Naive thymus-derived CD4-positive, alpha-beta T cell (primary cell): ENCODE data around the gene MESD. TPM values are rescaled to one million over a fixed set of nuclear protein-coding genes. Genes with fewer than 3 reads are reported as not detected.

Source experiments
- ATAC-seq: fragments of 150-1000 bp; cut with Tn5 transposase; 2 replicates; pipeline ENCODE4 v1.10.0; 2021; ENCODE audit warnings: mild to moderate bottlenecking, moderate library complexity
- CTCF ChIA-PET: fragments of 350-600 bp; sonication (Branson Sonifier 250); formaldehyde crosslinking; loops from one replicate; lab custom pipeline; 2021; ENCODE audit warnings: antibody characterized with exemption; lab: Charles Lee
- POLR2A ChIA-PET: fragments of 350-600 bp; sonication (Branson Sonifier 250); formaldehyde crosslinking; loops from one replicate; lab custom pipeline; 2021; ENCODE audit warnings: antibody characterized with exemption, inconsistent platforms; lab: Charles Lee
- DNase-seq, 9 donors: peaks; one replicate each; pipeline versions ENCODE4 v3.0.0 to v3.0.0-alpha.2; 2020 to 2022; ENCODE audit warnings: mixed read lengths in 1 of 9
- H3K27ac ChIP-seq: one replicate; pipeline ENCODE4 v1.7.0; 2013; ENCODE audit warnings: mild to moderate bottlenecking, low read depth, low read length, moderate library complexity
- H3K27me3 ChIP-seq, 2 donors: one replicate each; pipeline ENCODE4 v1.7.0; 2013; ENCODE audit warnings: low read length in 2 of 2, mild to moderate bottlenecking in 2 of 2, moderate library complexity in 2 of 2; ENCODE audit not compliant: control insufficient read depth in 2 of 2, insufficient read depth in 2 of 2
- H3K36me3 ChIP-seq, 3 experiments: 1 replicate in 2 of 3; 2 replicates in 1 of 3; pipeline ENCODE4 v1.7.0; 2013; ENCODE audit warnings: low read length in 3 of 3, mild to moderate bottlenecking in 3 of 3, moderate library complexity in 1 of 3; ENCODE audit not compliant: insufficient read depth in 3 of 3, control insufficient read depth in 2 of 3
- H3K4me1 ChIP-seq, 2 donors: one replicate each; pipeline ENCODE4 v1.7.0; 2013; ENCODE audit warnings: low read length in 2 of 2, mild to moderate bottlenecking in 2 of 2, moderate library complexity in 1 of 2; ENCODE audit not compliant: control insufficient read depth in 2 of 2, insufficient read depth in 2 of 2
- H3K4me3 ChIP-seq: 2 replicates; pipeline ENCODE4 v1.7.0; 2013; ENCODE audit warnings: mild to moderate bottlenecking, low read length
- H3K9me3 ChIP-seq, 3 experiments: 1 replicate in 2 of 3; 2 replicates in 1 of 3; pipeline ENCODE4 v1.7.0; 2013; ENCODE audit warnings: low read length in 3 of 3; ENCODE audit not compliant: control insufficient read depth in 2 of 3
- H3K27ac Mint-ChIP-seq, 9 donors: one replicate each; pipeline ENCODE4 v1.8.0; 2020 to 2022; ENCODE audit warnings: mixed read lengths in 9 of 9, mild to moderate bottlenecking in 8 of 9, moderate library complexity in 5 of 9, inconsistent platforms in 2 of 9
- H3K27me3 Mint-ChIP-seq, 5 donors: one replicate each; pipeline ENCODE4 v1.8.0; 2021 to 2022; ENCODE audit warnings: mixed read lengths in 5 of 5, mild to moderate bottlenecking in 1 of 5
- H3K36me3 Mint-ChIP-seq, 5 donors: one replicate each; pipeline ENCODE4 v1.8.0; 2020 to 2022; ENCODE audit warnings: mixed read lengths in 5 of 5, mild to moderate bottlenecking in 3 of 5, inconsistent platforms in 1 of 5
- H3K4me1 Mint-ChIP-seq, 7 donors: one replicate each; pipeline ENCODE4 v1.8.0; 2020 to 2022; ENCODE audit warnings: mixed read lengths in 7 of 7, mild to moderate bottlenecking in 3 of 7, inconsistent platforms in 1 of 7
- H3K4me3 Mint-ChIP-seq, 10 donors: one replicate each; pipeline ENCODE4 v1.8.0; 2020 to 2022; ENCODE audit warnings: mild to moderate bottlenecking in 10 of 10, mixed read lengths in 10 of 10, moderate library complexity in 6 of 10, inconsistent platforms in 2 of 10
- H3K9me3 Mint-ChIP-seq, 11 donors: one replicate each; pipeline ENCODE4 v1.8.0; 2020 to 2022; ENCODE audit warnings: mixed read lengths in 11 of 11, mild to moderate bottlenecking in 4 of 11, inconsistent platforms in 1 of 11, moderate library complexity in 1 of 11
- intact Hi-C, 2 donors: fragments of 100-400 bp; cut with micrococcal nuclease; formaldehyde crosslinking; loops; one replicate each; pipeline ENCODE4 v1.15.1; 2023
- polyA plus RNA-seq, 2 donors: library from polyadenylated mRNA; unstranded; fragments of 300-500 nt; fragmentation: Illumina TruSeq; gene quantifications; one replicate each; pipeline ENCODE4 v1.2.3, GENCODE V29; 2021
- total RNA-seq, 6 experiments: library from RNA in 5 of 6; stranded (reverse) in 5 of 6; gene quantifications; 1 replicate in 5 of 6; 2 replicates in 1 of 6; pipeline ENCODE4 v1.2.3 and lab custom pipeline; 2021 to 2026

The MESD gene
- total and polyA plus RNA-seq, 7 experiments from 2014 or later = 17.1 to 42.5 (median 29.3) TPM

DNA sequence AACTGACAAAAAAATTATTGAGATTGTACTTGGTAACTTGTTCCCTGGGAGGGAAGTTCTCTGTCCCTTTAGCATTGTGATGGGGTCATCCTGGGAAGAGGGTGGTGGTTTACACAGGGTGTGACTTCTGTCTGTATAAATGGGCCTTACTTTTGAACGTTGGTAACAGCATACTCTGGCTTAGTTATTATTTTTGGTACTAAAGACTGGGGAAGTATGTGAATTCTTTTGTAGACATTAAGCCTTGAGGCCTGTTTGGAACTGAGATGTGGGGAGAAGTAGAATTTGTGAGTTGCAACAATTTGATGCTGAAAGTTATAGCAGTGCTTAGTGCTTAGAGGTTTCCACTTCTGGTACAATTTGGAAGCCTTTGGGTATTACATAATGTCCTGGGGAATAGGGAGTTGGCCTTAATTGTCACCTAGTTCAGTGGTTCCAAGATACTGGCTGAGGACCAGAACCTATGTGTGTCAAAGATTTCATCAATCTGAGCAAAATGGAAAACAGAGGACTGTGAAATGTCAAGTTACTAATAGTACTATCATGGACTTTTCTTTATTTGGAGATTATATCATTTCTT, 27.0 kb upstream of the MESD start:
- no peaks in the 10 kb centered on the region for H3K27me3 ChIP-seq
- no peak overlapping the region for H3K27ac Mint-ChIP-seq
- ChIA-PET CTCF (no interaction called here), POLR2A (interaction anchor here (0.6 kb wide), 1 partner anchor 118 kb away, joined by 6 read pairs; no protein-coding TSS in a partner anchor)
- peaks cover 0 to 15% (median 7%) of the 10 kb centered on the region in 5 donors for H3K36me3 Mint-ChIP-seq
- DNase-seq (no peak), ATAC-seq (no peak)
- no peaks in the 10 kb centered on the region for H3K27me3 Mint-ChIP-seq
- H3K27ac ChIP-seq = no peak overlapping the region
- H3K9me3 ChIP-seq = no peaks in the 10 kb centered on the region
- no peak overlapping the region for H3K4me3 ChIP-seq
- intact Hi-C loops = no loop called here
- H3K36me3 ChIP-seq = no peaks in the 10 kb centered on the region
- no peaks in the 10 kb centered on the region for H3K9me3 Mint-ChIP-seq
- no peak overlapping the region for H3K4me3 Mint-ChIP-seq
- H3K4me1 ChIP-seq = no peaks in the 10 kb centered on the region
- peaks cover 0 to 10% (median 5%) of the 10 kb centered on the region in 7 donors for H3K4me1 Mint-ChIP-seq

DNA sequence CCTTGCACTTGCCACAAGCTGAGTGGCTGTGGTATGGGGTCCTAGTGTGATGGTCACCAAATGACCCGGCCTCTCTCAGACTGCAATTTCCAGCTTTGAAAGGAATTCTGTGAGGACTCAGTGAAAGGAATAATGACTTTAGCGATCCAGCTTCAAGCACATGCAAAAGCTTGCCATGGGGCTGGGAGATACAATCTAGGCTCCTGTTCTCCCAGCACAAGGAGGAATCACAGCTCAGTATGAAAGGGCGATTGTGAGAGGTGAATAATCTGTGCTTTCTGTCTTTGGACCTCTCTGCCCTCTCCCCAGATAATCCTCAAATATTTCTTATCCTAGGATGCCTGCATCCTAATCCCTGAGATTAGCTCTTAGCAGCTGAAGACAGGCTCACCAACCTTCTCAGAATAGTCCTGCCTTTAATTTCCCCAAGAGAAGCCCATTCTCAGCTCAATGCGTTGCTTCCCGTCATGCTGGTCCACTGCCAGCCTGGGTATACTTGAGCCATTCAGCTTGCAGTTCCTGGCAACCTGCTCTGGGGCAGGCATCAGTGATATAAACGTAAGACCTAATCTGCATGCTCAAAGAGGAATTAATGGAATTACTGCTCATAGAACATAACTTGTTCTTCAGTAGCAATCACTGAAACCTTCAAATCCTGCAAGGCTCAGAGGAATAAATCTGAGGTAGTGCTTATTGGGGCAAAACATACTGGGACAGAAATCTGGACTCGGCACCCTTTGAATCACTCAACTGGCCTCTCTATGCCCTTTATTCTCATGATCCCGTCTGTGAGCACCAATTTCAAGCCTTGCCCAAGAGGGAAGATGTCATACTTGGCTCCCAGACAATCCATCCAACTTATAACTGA, 26.2 kb upstream of the MESD start:
- Histone ChIP-seq H3K4me3 (no peak overlapping the region), H3K27me3 (no peaks in the 10 kb centered on the region), H3K9me3 (no peaks in the 10 kb centered on the region), H3K36me3 (no peaks in the 10 kb centered on the region), H3K27ac (no peak overlapping the region), H3K4me1 (no peaks in the 10 kb centered on the region)
- ChIA-PET CTCF (no interaction called here), POLR2A (no interaction called here)
- ATAC-seq (no peak), DNase-seq (no peak)
- Mint-ChIP-seq H3K4me1 (peaks cover 0 to 11% (median 5%) of the 10 kb centered on the region in 7 donors), H3K9me3 (no peaks in the 10 kb centered on the region), H3K27me3 (no peaks in the 10 kb centered on the region), H3K36me3 (peaks cover 0 to 12% (median 7%) of the 10 kb centered on the region in 5 donors), H3K4me3 (no peak overlapping the region), H3K27ac (no peak overlapping the region)
- intact Hi-C loops = no loop called here

- intact Hi-C loops = no loop called here
- ATAC-seq (no peak), DNase-seq (no peak)
- Mint-ChIP-seq H3K36me3 (peaks cover 0 to 12% (median 7%) of the 10 kb centered on the region in 5 donors), H3K4me1 (peaks cover 0 to 16% (median 12%) of the 10 kb centered on the region in 7 donors), H3K9me3 (no peaks in the 10 kb centered on the region), H3K27ac (no peak overlapping the region), H3K4me3 (no peak overlapping the region), H3K27me3 (no peaks in the 10 kb centered on the region)
- no peaks in the 10 kb centered on the region for H3K36me3 ChIP-seq
- ChIA-PET CTCF (no interaction called here), POLR2A (interaction anchor here (0.8 to 1.0 kb wide), 2 partner anchors 14 to 57 kb away, joined by 3 read pairs; partner anchors contain the start of gene TLNRD1)
- H3K9me3 ChIP-seq = no peaks in the 10 kb centered on the region
- no peak overlapping the region for H3K4me3 ChIP-seq
- H3K4me1 ChIP-seq = no peaks in the 10 kb centered on the region
- no peak overlapping the region for H3K27ac ChIP-seq
- H3K27me3 ChIP-seq = no peaks in the 10 kb centered on the region
Observed at GRCh38 chr15:81014446-81015093, 25.0 kb upstream of the MESD start.

- Histone ChIP-seq H3K27me3 (no peaks in the 10 kb centered on the region), H3K4me3 (no peak overlapping the region), H3K36me3 (no peaks in the 10 kb centered on the region), H3K27ac (no peak overlapping the region), H3K4me1 (no peaks in the 10 kb centered on the region), H3K9me3 (no peaks in the 10 kb centered on the region)
- Mint-ChIP-seq H3K36me3 (peaks cover 0 to 12% (median 7%) of the 10 kb centered on the region in 5 donors), H3K4me3 (no peak overlapping the region), H3K27ac (peak overlapping the region in 1 of 9 donors; percentile 44), H3K9me3 (no peaks in the 10 kb centered on the region), H3K4me1 (peaks cover 3 to 26% (median 20%) of the 10 kb centered on the region in 7 donors), H3K27me3 (no peaks in the 10 kb centered on the region)
- ATAC-seq = no peak
- ChIA-PET POLR2A (interaction anchor here (0.5 kb wide), 1 partner anchor 280 kb away, joined by 3 read pairs; no protein-coding TSS in a partner anchor), CTCF (interaction anchor here (1.0 kb wide), 1 partner anchor 386 kb away, joined by 3 read pairs; no protein-coding TSS in a partner anchor)
- intact Hi-C loops = no loop called here
- no peak for DNase-seq
Observed at GRCh38 chr15:81013396-81013929, 23.8 kb upstream of the MESD start.

DNA sequence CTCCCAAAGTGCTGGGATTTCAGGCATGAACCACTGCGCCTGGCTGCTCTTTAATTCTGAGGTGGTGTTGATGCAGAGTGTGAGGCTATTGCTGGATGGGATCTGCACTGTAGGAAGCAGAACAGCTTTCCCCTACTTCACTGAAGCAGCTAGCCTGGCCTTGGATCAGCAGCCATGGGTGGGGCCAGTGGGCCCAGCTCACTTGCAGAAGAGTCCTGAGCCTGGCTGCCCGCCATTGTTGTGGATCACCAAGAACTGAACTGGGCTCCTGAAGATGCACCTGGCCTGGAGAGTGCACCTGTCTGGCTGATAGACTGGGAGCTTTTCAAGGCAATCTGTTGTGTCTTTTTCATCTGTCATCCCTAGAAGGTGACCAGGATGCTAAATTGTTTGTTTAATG, 23.0 kb upstream of the MESD start:
- ChIA-PET POLR2A (interaction anchor here (0.5 to 1.0 kb wide), 2 partner anchors 12 to 281 kb away, joined by 3 to 4 read pairs; partner anchors contain the start of gene TLNRD1), CTCF (interaction anchor here (1.0 kb wide), 1 partner anchor 387 kb away, joined by 3 read pairs; no protein-coding TSS in a partner anchor)
- no peaks in the 10 kb centered on the region for H3K27me3 ChIP-seq
- ATAC-seq (no peak), DNase-seq (no peak)
- Mint-ChIP-seq H3K4me3 (no peak overlapping the region), H3K27me3 (no peaks in the 10 kb centered on the region), H3K36me3 (peaks cover 0 to 12% (median 7%) of the 10 kb centered on the region in 5 donors), H3K27ac (no peak overlapping the region), H3K9me3 (no peaks in the 10 kb centered on the region), H3K4me1 (peaks cover 9 to 35% (median 28%) of the 10 kb centered on the region in 7 donors)
- H3K4me3 ChIP-seq = no peak overlapping the region
- H3K36me3 ChIP-seq = no peaks in the 10 kb centered on the region
- no peaks in the 10 kb centered on the region for H3K4me1 ChIP-seq
- intact Hi-C loops = no loop called here
- no peak overlapping the region for H3K27ac ChIP-seq
- no peaks in the 10 kb centered on the region for H3K9me3 ChIP-seq

GRCh38 chr15:81011593-81011992, 22.0 kb upstream of the MESD start:
- H3K4me1 ChIP-seq = peaks cover 0 to 5% of the 10 kb centered on the region in 2 donors
- H3K36me3 ChIP-seq = no peaks in the 10 kb centered on the region
- H3K36me3 Mint-ChIP-seq = peaks cover 0 to 11% (median 7%) of the 10 kb centered on the region in 5 donors
- no peaks in the 10 kb centered on the region for H3K9me3 Mint-ChIP-seq
- no peak overlapping the region for H3K4me3 ChIP-seq
- H3K27me3 Mint-ChIP-seq = no peaks in the 10 kb centered on the region
- peak overlapping the region in 1 of 9 donors; percentile 36 for H3K27ac Mint-ChIP-seq
- DNase-seq (no peak), ATAC-seq (no peak)
- no peaks in the 10 kb centered on the region for H3K27me3 ChIP-seq
- intact Hi-C loops = no loop called here
- H3K27ac ChIP-seq = no peak overlapping the region
- H3K4me1 Mint-ChIP-seq = peaks cover 13 to 44% (median 36%) of the 10 kb centered on the region in 7 donors
- POLR2A ChIA-PET = no interaction called here
- H3K9me3 ChIP-seq = no peaks in the 10 kb centered on the region
- CTCF ChIA-PET = no interaction called here
- no peak overlapping the region for H3K4me3 Mint-ChIP-seq
